Karpas-422 (cell line): ENCODE results near the gene DPCD. TPM values are rescaled to one million over a fixed set of nuclear protein-coding genes. Genes with fewer than 3 reads are reported as not detected.

Experiments used
- DNase-seq: peaks from one replicate; pipeline ENCODE4 v3.0.0-alpha.2; 2015
- H2AFZ ChIP-seq: fragments of 200-600 bp; sonication (generic); 2 replicates; pipeline ENCODE4 v1.6.1; 2014; ENCODE audit warnings: antibody characterized with exemption, low read length, mixed read lengths
- H3K27ac ChIP-seq: fragments of 200-600 bp; sonication (generic); 2 replicates; pipeline ENCODE4 v1.5.1; 2014; ENCODE audit warnings: mild to moderate bottlenecking, low read length, moderate library complexity
- H3K27me3 ChIP-seq: fragments of 200-600 bp; sonication (generic); 2 replicates; pipeline ENCODE4 v1.6.1; 2014; ENCODE audit warnings: low read length, mixed read lengths
- H3K36me3 ChIP-seq: fragments of 200-600 bp; sonication (generic); 2 replicates; pipeline ENCODE4 v1.6.1; 2014; ENCODE audit warnings: low read length, mixed read lengths; ENCODE audit not compliant: insufficient read depth
- H3K4me1 ChIP-seq: fragments of 200-600 bp; sonication (generic); 2 replicates; pipeline ENCODE4 v1.6.1; 2014; ENCODE audit warnings: mild to moderate bottlenecking, low read length, mixed read lengths
- H3K4me2 ChIP-seq: fragments of 200-600 bp; sonication (generic); 2 replicates; pipeline ENCODE4 v1.6.1; 2014; ENCODE audit warnings: low read length, low read depth, mild to moderate bottlenecking; ENCODE audit not compliant: poor library complexity, severe bottlenecking
- H3K4me3 ChIP-seq: fragments of 200-600 bp; sonication (generic); 2 replicates; pipeline ENCODE4 v1.5.1; 2014; ENCODE audit warnings: mild to moderate bottlenecking, antibody characterized with exemption, low read length, mixed read lengths
- H3K79me2 ChIP-seq: fragments of 200-600 bp; sonication (generic); 2 replicates; pipeline ENCODE4 v1.6.1; 2014; ENCODE audit warnings: mild to moderate bottlenecking, low read length, mixed read lengths
- H3K9ac ChIP-seq: fragments of 200-600 bp; sonication (generic); 2 replicates; pipeline ENCODE4 v1.6.0; 2014; ENCODE audit warnings: low read length
- H3K9me2 ChIP-seq: fragments of 200-600 bp; sonication (generic), shearing (Covaris generic); replicated peaks from 2 replicates; pipeline ENCODE4 v1.6.0; 2014; ENCODE audit warnings: mild to moderate bottlenecking, low read length, moderate library complexity; ENCODE audit not compliant: insufficient read depth
- H3K9me3 ChIP-seq: fragments of 300-700, 200-600 bp; sonication (generic); 2 replicates; pipeline ENCODE4 v1.6.1; 2014; ENCODE audit warnings: low read length, mixed read lengths
- H4K20me1 ChIP-seq: fragments of 200-600 bp; sonication (generic); 2 replicates; pipeline ENCODE4 v1.6.1; 2014; ENCODE audit warnings: mild to moderate bottlenecking, antibody characterized with exemption, low read length, low read depth; ENCODE audit not compliant: insufficient read depth
- total RNA-seq: library from RNA; depleted of rRNA; stranded (reverse); fragments of >200 nt; shearing (Covaris generic); gene quantifications from 2 replicates; pipeline ENCODE4 v1.2.3, GENCODE V29; 2014; ENCODE audit warnings: low replicate concordance

DPCD gene
- total RNA-seq, 1 experiment from 2014 or later, result 15.7 TPM

- Histone ChIP-seq H3K9ac (no peak overlapping the region), H3K4me2 (no peak overlapping the region), H3K4me3 (no peak overlapping the region), H2AFZ (no peak overlapping the region), H3K27ac (no peak overlapping the region), H3K79me2 (no peaks in the 10 kb centered on the region), H3K4me1 (no peaks in the 10 kb centered on the region), H3K27me3 (no peaks in the 10 kb centered on the region), H4K20me1 (no peaks in the 10 kb centered on the region), H3K9me3 (no peaks in the 10 kb centered on the region), H3K9me2 (no peaks in the 10 kb centered on the region), H3K36me3 (no peaks in the 10 kb centered on the region)
- no peak for DNase-seq
Measured at GRCh38 chr10:101609481-101609880, 21.4 kb downstream of the DPCD start.

- Histone ChIP-seq H3K4me2 (no peak overlapping the region), H3K36me3 (no peaks in the 10 kb centered on the region), H3K4me1 (no peaks in the 10 kb centered on the region), H3K27me3 (no peaks in the 10 kb centered on the region), H3K9ac (no peak overlapping the region), H4K20me1 (no peaks in the 10 kb centered on the region), H3K9me3 (no peaks in the 10 kb centered on the region), H2AFZ (no peak overlapping the region), H3K27ac (no peak overlapping the region), H3K9me2 (no peaks in the 10 kb centered on the region), H3K4me3 (no peak overlapping the region), H3K79me2 (no peaks in the 10 kb centered on the region)
- no peak for DNase-seq
Measured at GRCh38 chr10:101611096-101611905, 23.2 kb downstream of the DPCD start.

- Histone ChIP-seq H3K9me3 (no peaks in the 10 kb centered on the region), H3K79me2 (no peaks in the 10 kb centered on the region), H3K27ac (no peak overlapping the region), H3K36me3 (no peaks in the 10 kb centered on the region), H3K4me1 (peaks cover under 1% of the 10 kb centered on the region), H4K20me1 (no peaks in the 10 kb centered on the region), H3K9ac (no peak overlapping the region), H3K4me3 (no peak overlapping the region), H3K4me2 (no peak overlapping the region), H2AFZ (no peak overlapping the region), H3K9me2 (no peaks in the 10 kb centered on the region), H3K27me3 (no peaks in the 10 kb centered on the region)
- DNase-seq, result no peak
Measured at GRCh38 chr10:101612086-101612485, 24.0 kb downstream of the DPCD start.

- H3K27me3 ChIP-seq, result no peaks in the 10 kb centered on the region
- no peak for DNase-seq
- H3K36me3 ChIP-seq, result no peaks in the 10 kb centered on the region
- no peak overlapping the region for H3K9ac ChIP-seq
- no peaks in the 10 kb centered on the region for H4K20me1 ChIP-seq
- no peak overlapping the region for H3K4me2 ChIP-seq
- H2AFZ ChIP-seq, result no peak overlapping the region
- H3K9me3 ChIP-seq, result no peaks in the 10 kb centered on the region
- H3K4me1 ChIP-seq, result peaks cover 8% of the 10 kb centered on the region
- no peak overlapping the region for H3K27ac ChIP-seq
- no peaks in the 10 kb centered on the region for H3K9me2 ChIP-seq
- no peak overlapping the region for H3K4me3 ChIP-seq
- H3K79me2 ChIP-seq, result no peaks in the 10 kb centered on the region
Measured at GRCh38 chr10:101612872-101613271, 24.8 kb downstream of the DPCD start.

GRCh38 chr10:101613646-101614045 lies 25.5 kb downstream of the DPCD start:
- Histone ChIP-seq H3K79me2 (no peaks in the 10 kb centered on the region), H3K9ac (no peak overlapping the region), H2AFZ (no peak overlapping the region), H3K36me3 (no peaks in the 10 kb centered on the region), H3K9me2 (no peaks in the 10 kb centered on the region), H3K4me3 (no peak overlapping the region), H4K20me1 (no peaks in the 10 kb centered on the region), H3K4me1 (peaks cover 16% of the 10 kb centered on the region), H3K27ac (no peak overlapping the region), H3K4me2 (no peak overlapping the region), H3K9me3 (no peaks in the 10 kb centered on the region), H3K27me3 (no peaks in the 10 kb centered on the region)
- no peak for DNase-seq

- DNase-seq, result no peak
- no peak overlapping the region for H3K4me2 ChIP-seq
- no peaks in the 10 kb centered on the region for H3K27me3 ChIP-seq
- H2AFZ ChIP-seq, result no peak overlapping the region
- H3K9me2 ChIP-seq, result no peaks in the 10 kb centered on the region
- H3K9ac ChIP-seq, result no peak overlapping the region
- H3K79me2 ChIP-seq, result no peaks in the 10 kb centered on the region
- H3K4me1 ChIP-seq, result peaks cover 27% of the 10 kb centered on the region
- H4K20me1 ChIP-seq, result no peaks in the 10 kb centered on the region
- no peaks in the 10 kb centered on the region for H3K36me3 ChIP-seq
- H3K9me3 ChIP-seq, result no peaks in the 10 kb centered on the region
- no peak overlapping the region for H3K27ac ChIP-seq
- H3K4me3 ChIP-seq, result no peak overlapping the region
Measured at GRCh38 chr10:101614663-101615524, 26.8 kb downstream of the DPCD start.

- DNase-seq, result no peak
- no peaks in the 10 kb centered on the region for H3K9me3 ChIP-seq
- no peak overlapping the region for H3K4me2 ChIP-seq
- no peaks in the 10 kb centered on the region for H3K27me3 ChIP-seq
- H3K27ac ChIP-seq, result no peak overlapping the region
- peaks cover 31% of the 10 kb centered on the region for H3K4me1 ChIP-seq
- no peaks in the 10 kb centered on the region for H3K36me3 ChIP-seq
- H3K9me2 ChIP-seq, result no peaks in the 10 kb centered on the region
- no peak overlapping the region for H2AFZ ChIP-seq
- no peak overlapping the region for H3K4me3 ChIP-seq
- no peak overlapping the region for H3K9ac ChIP-seq
- no peaks in the 10 kb centered on the region for H3K79me2 ChIP-seq
- no peaks in the 10 kb centered on the region for H4K20me1 ChIP-seq
Measured at GRCh38 chr10:101615525-101616116, 27.5 kb downstream of the DPCD start.
